ENCODE measurements around the gene PPM1K. TPM values are rescaled to one million over a fixed set of nuclear protein-coding genes. Genes with fewer than 3 reads are reported as not detected.

The PPM1K gene
- polyA plus RNA-seq, 2 of the 4 experiments (the other 2 are of a cell fraction): 0.85 to 2.4 TPM

DNA sequence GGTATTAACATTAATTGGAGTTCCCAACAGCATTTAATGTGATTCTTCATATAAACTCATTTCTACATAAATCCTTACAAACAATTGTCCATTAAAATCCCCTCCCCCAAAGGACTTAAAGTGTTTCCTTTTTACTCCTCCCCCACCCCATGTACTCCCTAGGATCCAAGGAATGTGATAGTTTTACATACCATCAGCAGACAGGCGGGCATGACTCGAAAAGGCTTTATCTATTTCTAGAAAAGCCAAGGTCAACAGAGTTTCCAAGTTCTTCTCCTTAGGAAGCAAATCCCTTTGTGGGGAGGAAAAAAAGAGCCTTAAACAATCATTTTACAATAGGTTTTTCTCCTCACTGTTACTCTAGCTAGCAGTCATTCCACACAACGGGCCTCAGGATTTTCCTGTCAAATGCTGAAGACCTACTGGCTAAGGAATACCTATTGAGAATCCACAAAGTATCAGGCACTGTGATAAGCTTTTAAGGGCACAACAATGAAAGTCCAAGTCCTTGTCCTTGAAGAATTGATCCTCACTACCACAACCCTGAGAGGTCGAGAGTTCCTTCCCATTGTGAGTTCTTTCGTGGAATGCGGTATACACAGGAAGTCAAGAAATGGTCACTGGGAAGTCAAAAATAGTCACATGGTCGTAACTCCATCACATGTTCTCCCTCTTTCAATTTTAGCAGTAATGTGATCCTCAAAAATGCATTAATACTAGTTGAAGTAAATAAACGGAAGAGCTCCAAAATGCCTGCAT lies 7.2 kb downstream of the PPM1K start:
- DNase-seq (ENCODE audit: low read depth in 1 of 2, low spot score in 1 of 2): no peak
- ATAC-seq: no peak
- POLR2A ChIA-PET: no interaction called here
- CTCF ChIA-PET: interaction anchor here (1.4 kb wide), 1 partner anchor 92 kb away, joined by 3 read pairs; no protein-coding TSS in a partner anchor
- H3K27ac ChIP-seq: no peak overlapping the region
- H3K4me1 ChIP-seq: peaks cover 6% of the 10 kb centered on the region; the same call in 2 of the 3 replicates
- no peak overlapping the region for H3K4me3 ChIP-seq
- no peaks in the 10 kb centered on the region for H3K9me3 ChIP-seq
- no peak for FAIRE-seq
- 85% methylated on average over 8 of the region's 8 CpGs for WGBS (ENCODE audit: missing lambda C conversion rate)
- TF ChIP-seq SMC3 (IDR thresholded peaks at IDR 0.05) (no peak), FOSB (CRISPR knock-in tag; IDR thresholded peaks at IDR 0.05) (no peak), ZC3H11A (IDR thresholded peaks at IDR 0.05) (no peak), EP300 (IDR thresholded peaks at IDR 0.05) (no peak), MAZ (IDR thresholded peaks at IDR 0.05; ENCODE audit: borderline replicate concordance, low read depth, low read length) (no peak), SREBF2 (IDR thresholded peaks at IDR 0.05) (no peak), NFE2L2 (conservative IDR thresholded peaks at IDR 0.05; ENCODE audit: low read length) (no peak), NR3C1 (IDR thresholded peaks at IDR 0.05) (no peak), RAD21 (conservative IDR thresholded peaks at IDR 0.05 in 1 of 2, IDR thresholded peaks at IDR 0.05 in 1 of 2) (no peak), RNF2 (IDR thresholded peaks at IDR 0.05; ENCODE audit: borderline replicate concordance, low read depth) (no peak)
- TF ChIP-seq, protein P1, sequence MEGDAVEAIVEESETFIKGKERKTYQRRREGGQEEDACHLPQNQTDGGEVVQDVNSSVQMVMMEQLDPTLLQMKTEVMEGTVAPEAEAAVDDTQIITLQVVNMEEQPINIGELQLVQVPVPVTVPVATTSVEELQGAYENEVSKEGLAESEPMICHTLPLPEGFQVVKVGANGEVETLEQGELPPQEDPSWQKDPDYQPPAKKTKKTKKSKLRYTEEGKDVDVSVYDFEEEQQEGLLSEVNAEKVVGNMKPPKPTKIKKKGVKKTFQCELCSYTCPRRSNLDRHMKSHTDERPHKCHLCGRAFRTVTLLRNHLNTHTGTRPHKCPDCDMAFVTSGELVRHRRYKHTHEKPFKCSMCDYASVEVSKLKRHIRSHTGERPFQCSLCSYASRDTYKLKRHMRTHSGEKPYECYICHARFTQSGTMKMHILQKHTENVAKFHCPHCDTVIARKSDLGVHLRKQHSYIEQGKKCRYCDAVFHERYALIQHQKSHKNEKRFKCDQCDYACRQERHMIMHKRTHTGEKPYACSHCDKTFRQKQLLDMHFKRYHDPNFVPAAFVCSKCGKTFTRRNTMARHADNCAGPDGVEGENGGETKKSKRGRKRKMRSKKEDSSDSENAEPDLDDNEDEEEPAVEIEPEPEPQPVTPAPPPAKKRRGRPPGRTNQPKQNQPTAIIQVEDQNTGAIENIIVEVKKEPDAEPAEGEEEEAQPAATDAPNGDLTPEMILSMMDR (IDR thresholded peaks at IDR 0.05): no peak
- TF ChIP-seq, protein P2, sequence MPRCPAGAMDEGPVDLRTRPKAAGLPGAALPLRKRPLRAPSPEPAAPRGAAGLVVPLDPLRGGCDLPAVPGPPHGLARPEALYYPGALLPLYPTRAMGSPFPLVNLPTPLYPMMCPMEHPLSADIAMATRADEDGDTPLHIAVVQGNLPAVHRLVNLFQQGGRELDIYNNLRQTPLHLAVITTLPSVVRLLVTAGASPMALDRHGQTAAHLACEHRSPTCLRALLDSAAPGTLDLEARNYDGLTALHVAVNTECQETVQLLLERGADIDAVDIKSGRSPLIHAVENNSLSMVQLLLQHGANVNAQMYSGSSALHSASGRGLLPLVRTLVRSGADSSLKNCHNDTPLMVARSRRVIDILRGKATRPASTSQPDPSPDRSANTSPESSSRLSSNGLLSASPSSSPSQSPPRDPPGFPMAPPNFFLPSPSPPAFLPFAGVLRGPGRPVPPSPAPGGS (IDR thresholded peaks at IDR 0.05): no peak
- TF ChIP-seq, protein P3, sequence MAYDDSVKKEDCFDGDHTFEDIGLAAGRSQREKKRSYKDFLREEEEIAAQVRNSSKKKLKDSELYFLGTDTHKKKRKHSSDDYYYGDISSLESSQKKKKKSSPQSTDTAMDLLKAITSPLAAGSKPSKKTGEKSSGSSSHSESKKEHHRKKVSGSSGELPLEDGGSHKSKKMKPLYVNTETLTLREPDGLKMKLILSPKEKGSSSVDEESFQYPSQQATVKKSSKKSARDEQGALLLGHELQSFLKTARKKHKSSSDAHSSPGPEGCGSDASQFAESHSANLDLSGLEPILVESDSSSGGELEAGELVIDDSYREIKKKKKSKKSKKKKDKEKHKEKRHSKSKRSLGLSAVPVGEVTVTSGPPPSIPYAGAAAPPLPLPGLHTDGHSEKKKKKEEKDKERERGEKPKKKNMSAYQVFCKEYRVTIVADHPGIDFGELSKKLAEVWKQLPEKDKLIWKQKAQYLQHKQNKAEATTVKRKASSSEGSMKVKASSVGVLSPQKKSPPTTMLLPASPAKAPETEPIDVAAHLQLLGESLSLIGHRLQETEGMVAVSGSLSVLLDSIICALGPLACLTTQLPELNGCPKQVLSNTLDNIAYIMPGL (CRISPR knock-in tag; IDR thresholded peaks at IDR 0.05; ENCODE audit: borderline replicate concordance): no peak
- no peak overlapping the region for H3K4me2 ChIP-seq

DNA sequence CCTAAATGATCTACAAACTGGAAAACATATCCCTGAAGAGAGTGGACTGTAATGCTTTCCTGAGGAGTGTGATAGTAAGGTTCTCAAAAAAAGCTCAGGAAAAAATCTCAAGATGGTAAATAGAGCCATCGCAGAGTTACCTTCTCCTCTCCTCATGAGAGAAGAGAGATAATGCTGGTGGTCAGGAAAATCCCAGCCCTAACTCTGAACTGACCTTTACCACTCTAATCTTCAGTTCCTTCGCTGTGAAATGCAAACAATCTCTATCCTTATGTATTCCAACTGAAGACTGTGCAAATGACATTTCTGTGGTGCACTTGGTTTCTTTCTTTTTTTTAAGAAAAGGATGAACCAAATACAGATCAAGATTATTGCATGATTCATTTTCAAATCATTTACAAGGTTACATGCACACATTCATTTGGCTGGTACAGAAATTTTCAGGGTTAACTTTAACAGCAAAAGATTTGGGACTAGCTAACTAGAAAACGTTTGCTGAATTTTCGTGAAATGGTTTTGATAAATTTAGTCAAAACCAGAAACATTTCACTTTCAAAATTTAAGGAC lies 8.3 kb downstream of the PPM1K start:
- WGBS (ENCODE audit: missing lambda C conversion rate): 43% methylated on average over 4 of the region's 4 CpGs
- FAIRE-seq: no peak
- no peak for ATAC-seq

More for the DNA sequence above, 8.3 kb downstream of the PPM1K start:
- TF ChIP-seq HOXA7 (CRISPR knock-in tag; IDR thresholded peaks at IDR 0.05): no peak
- TF ChIP-seq, protein P4, sequence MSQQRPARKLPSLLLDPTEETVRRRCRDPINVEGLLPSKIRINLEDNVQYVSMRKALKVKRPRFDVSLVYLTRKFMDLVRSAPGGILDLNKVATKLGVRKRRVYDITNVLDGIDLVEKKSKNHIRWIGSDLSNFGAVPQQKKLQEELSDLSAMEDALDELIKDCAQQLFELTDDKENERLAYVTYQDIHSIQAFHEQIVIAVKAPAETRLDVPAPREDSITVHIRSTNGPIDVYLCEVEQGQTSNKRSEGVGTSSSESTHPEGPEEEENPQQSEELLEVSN (IDR thresholded peaks at IDR 0.05; ENCODE audit: borderline replicate concordance, low read depth): no peak
- TF ChIP-seq, protein P5, sequence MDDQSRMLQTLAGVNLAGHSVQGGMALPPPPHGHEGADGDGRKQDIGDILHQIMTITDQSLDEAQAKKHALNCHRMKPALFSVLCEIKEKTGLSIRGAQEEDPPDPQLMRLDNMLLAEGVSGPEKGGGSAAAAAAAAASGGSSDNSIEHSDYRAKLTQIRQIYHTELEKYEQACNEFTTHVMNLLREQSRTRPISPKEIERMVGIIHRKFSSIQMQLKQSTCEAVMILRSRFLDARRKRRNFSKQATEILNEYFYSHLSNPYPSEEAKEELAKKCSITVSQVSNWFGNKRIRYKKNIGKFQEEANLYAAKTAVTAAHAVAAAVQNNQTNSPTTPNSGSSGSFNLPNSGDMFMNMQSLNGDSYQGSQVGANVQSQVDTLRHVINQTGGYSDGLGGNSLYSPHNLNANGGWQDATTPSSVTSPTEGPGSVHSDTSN (IDR thresholded peaks at IDR 0.05): no peak
- no peak for TF ChIP-seq EHF (CRISPR knock-in tag; IDR thresholded peaks at IDR 0.05)
- TF ChIP-seq HOXB5 (CRISPR knock-in tag; IDR thresholded peaks at IDR 0.05): no peak
- TF ChIP-seq NR3C1 (IDR thresholded peaks at IDR 0.05): no peak
- TF ChIP-seq EP300 (IDR thresholded peaks at IDR 0.05): no peak
- TF ChIP-seq, protein P6, sequence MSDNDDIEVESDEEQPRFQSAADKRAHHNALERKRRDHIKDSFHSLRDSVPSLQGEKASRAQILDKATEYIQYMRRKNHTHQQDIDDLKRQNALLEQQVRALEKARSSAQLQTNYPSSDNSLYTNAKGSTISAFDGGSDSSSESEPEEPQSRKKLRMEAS (IDR thresholded peaks at IDR 0.05): no peak
- TF ChIP-seq TFCP2L1 (CRISPR knock-in tag; IDR thresholded peaks at IDR 0.05): no peak
- TF ChIP-seq NFE2L2 (conservative IDR thresholded peaks at IDR 0.05; ENCODE audit: low read length): no peak
- TF ChIP-seq SREBF2 (IDR thresholded peaks at IDR 0.05): no peak
- H3K4me3 ChIP-seq: no peak overlapping the region
- CTCF ChIA-PET: interaction anchor here (1.4 kb wide), 1 partner anchor 93 kb away, joined by 3 read pairs; no protein-coding TSS in a partner anchor
- H3K9me3 ChIP-seq: no peaks in the 10 kb centered on the region
- H3K4me1 ChIP-seq: peaks cover 6% of the 10 kb centered on the region; the same call in 2 of the 3 replicates
- POLR2A ChIA-PET: no interaction called here
- H3K27ac ChIP-seq: no peak overlapping the region
- peak overlapping the region; percentile 31; the same call in 2 of the 3 replicates for H3K4me2 ChIP-seq
- no peak for DNase-seq (ENCODE audit: low read depth in 1 of 2, low spot score in 1 of 2)
